Embryonic facial prominence (tissue), 1 donor: ENCODE results near the gene SARNP.
"Not testable (repeated sequence)": the region's sequence is repeated elsewhere in the genome, so short reads cannot be mapped to it uniquely, and the experiment has no call there.

ENCODE experiments used
- DNase-seq: peaks from one replicate; pipeline ENCODE4 v3.0.0-alpha.2; 2016; ENCODE audit errors: extremely low spot score

SARNP gene

GRCh38 chr12:55839345-55840140 is 22.0 kb upstream of the SARNP start:
- DNase-seq = no peak

GRCh38 chr12:55838361-55838760 is 20.8 kb upstream of the SARNP start:
- DNase-seq = no peak

- DNase-seq = not testable (repeated sequence)
Measured at GRCh38 chr12:55834400-55834799, 16.9 kb upstream of the SARNP start.

GRCh38 chr12:55833056-55833455 is 15.5 kb upstream of the SARNP start:
- no peak for DNase-seq

- no peak for DNase-seq
Measured at GRCh38 chr12:55831447-55831815, 13.9 kb upstream of the SARNP start.

- peak; percentile 67 for DNase-seq
Measured at GRCh38 chr12:55830601-55831446, 13.3 kb upstream of the SARNP start.

GRCh38 chr12:55829967-55830600 is 12.6 kb upstream of the SARNP start:
- peak; percentile 56 for DNase-seq

- no peak for DNase-seq
Measured at GRCh38 chr12:55828357-55828756, 10.8 kb upstream of the SARNP start.

GRCh38 chr12:55827806-55828205 is 10.3 kb upstream of the SARNP start:
- no peak for DNase-seq

GRCh38 chr12:55824726-55825125 is 7.2 kb upstream of the SARNP start:
- no peak for DNase-seq

GRCh38 chr12:55823419-55823818 is 5.9 kb upstream of the SARNP start:
- no peak for DNase-seq

GRCh38 chr12:55822228-55822627 is 4.7 kb upstream of the SARNP start:
- no peak for DNase-seq

- no peak for DNase-seq
Measured at GRCh38 chr12:55820679-55821078, 3.2 kb upstream of the SARNP start.

- DNase-seq = no peak
Measured at GRCh38 chr12:55818886-55819285, 1.4 kb upstream of the SARNP start.

- no peak for DNase-seq
Measured at GRCh38 chr12:55818140-55818728, 710 bp upstream of the SARNP start.

GRCh38 chr12:55816881-55817344 is 611 bp downstream of the SARNP start:
- no peak for DNase-seq

- no peak for DNase-seq
Measured at GRCh38 chr12:55815473-55815872, 2.1 kb downstream of the SARNP start.

GRCh38 chr12:55814257-55814656 is 3.3 kb downstream of the SARNP start:
- no peak for DNase-seq

- DNase-seq = no peak
Measured at GRCh38 chr12:55812088-55812487, 5.4 kb downstream of the SARNP start.

GRCh38 chr12:55809274-55809673 is 8.2 kb downstream of the SARNP start:
- DNase-seq = no peak

- DNase-seq = no peak
Measured at GRCh38 chr12:55806982-55807381, 10.5 kb downstream of the SARNP start.

- DNase-seq = no peak
Measured at GRCh38 chr12:55797550-55797949, 20.0 kb downstream of the SARNP start.
